IMR-90 (cell line): Measurements from ENCODE around the gene PDIA4. TPM values are rescaled to one million over a fixed set of nuclear protein-coding genes. Genes with fewer than 3 reads are reported as not detected.

Experiments
- ATAC-seq: fragments of 200-7000 bp; cut with Tn5 transposase; 2 replicates; pipeline ENCODE4 v1.9.1; 2020; ENCODE audit warnings: low read depth, mild to moderate bottlenecking, moderate library complexity
- BruUV-seq: library from RNA; stranded (reverse); fragments of 400-500 nt; replicated peaks from 2 replicates; lab custom pipeline; 2021; lab: Mats Ljungman, UMichigan
- CTCF ChIA-PET: fragments of 300-600 bp; formaldehyde crosslinking; extraction: SDS; loops from one replicate; lab custom pipeline; 2021; ENCODE audit warnings: antibody characterized with exemption; lab: Yijun Ruan, JAX
- POLR2A ChIA-PET: fragments of 300-600 bp; sonication (Branson Sonifier 250); formaldehyde crosslinking; loops from one replicate; lab custom pipeline; 2022; ENCODE audit warnings: antibody characterized with exemption; ENCODE audit not compliant: unreplicated experiment; lab: Charles Lee
- DNase-seq: peaks from one replicate; pipeline ENCODE4 v3.0.0; 2013
- H2AFZ ChIP-seq: replicated peaks from 2 replicates; pipeline ENCODE3; 2013; ENCODE audit warnings: low read length, mild to moderate bottlenecking; ENCODE audit not compliant: poor library complexity
- H2AK5ac ChIP-seq: 2 replicates; pipeline ENCODE4 v1.6.1; 2013; ENCODE audit warnings: low read depth, low read length, inconsistent platforms
- H2AK9ac ChIP-seq: replicated peaks from 2 replicates; pipeline ENCODE3; 2013; ENCODE audit warnings: mild to moderate bottlenecking, low read depth, low read length, moderate library complexity; ENCODE audit not compliant: poor library complexity
- H2BK120ac ChIP-seq: 2 replicates; pipeline ENCODE4 v1.6.1; 2013; ENCODE audit warnings: low read depth, low read length, inconsistent platforms
- H2BK15ac ChIP-seq: 3 replicates; pipeline ENCODE4 v1.6.1; 2013; ENCODE audit warnings: low read depth, low read length, inconsistent platforms
- H2BK20ac ChIP-seq: 2 replicates; pipeline ENCODE4 v1.6.1; 2013; ENCODE audit warnings: low read depth, mild to moderate bottlenecking, inconsistent platforms, low read length, moderate library complexity
- H2BK5ac ChIP-seq: 2 replicates; pipeline ENCODE4 v1.6.1; 2013; ENCODE audit warnings: mild to moderate bottlenecking, low read depth, low read length, inconsistent platforms; ENCODE audit not compliant: poor library complexity, severe bottlenecking
- H3K14ac ChIP-seq: replicated peaks from 2 replicates; pipeline ENCODE4 v1.6.1; 2013; ENCODE audit warnings: low read depth, low read length, inconsistent platforms
- H3K18ac ChIP-seq: 2 replicates; pipeline ENCODE4 v1.6.1; 2013; ENCODE audit warnings: low read depth, low read length, control low read depth
- H3K23ac ChIP-seq: 2 replicates; pipeline ENCODE4 v1.6.1; 2013; ENCODE audit warnings: low read depth, low read length, inconsistent platforms
- H3K27ac ChIP-seq: 2 replicates; pipeline ENCODE4 v1.5.1; 2013; ENCODE audit warnings: mild to moderate bottlenecking, control low read depth, low read length; ENCODE audit not compliant: insufficient read depth
- H3K27me3 ChIP-seq: 2 replicates; pipeline ENCODE4 v1.6.1; 2013; ENCODE audit warnings: low read length; ENCODE audit not compliant: control insufficient read depth, insufficient read depth
- H3K36me3 ChIP-seq: 2 replicates; pipeline ENCODE4 v1.6.1; 2013; ENCODE audit warnings: low read length, mixed read lengths; ENCODE audit not compliant: control insufficient read depth, insufficient read depth
- H3K4ac ChIP-seq: 2 replicates; pipeline ENCODE4 v1.6.1; 2013; ENCODE audit warnings: low read depth, low read length, inconsistent platforms
- H3K4me1 ChIP-seq: 2 replicates; pipeline ENCODE4 v1.6.1; 2013; ENCODE audit warnings: low read length, mixed read lengths; ENCODE audit not compliant: control insufficient read depth, insufficient read depth
- H3K4me2 ChIP-seq: 2 replicates; pipeline ENCODE4 v1.6.1; 2013; ENCODE audit warnings: low read depth, mild to moderate bottlenecking, control low read depth, low read length, moderate library complexity
- H3K4me3 ChIP-seq: 2 replicates; pipeline ENCODE4 v1.5.1; 2013; ENCODE audit warnings: low read depth, mild to moderate bottlenecking, control low read depth, low read length, moderate library complexity; ENCODE audit not compliant: insufficient read depth
- H3K56ac ChIP-seq: 2 replicates; pipeline ENCODE4 v1.6.1; 2013; ENCODE audit warnings: low read length, inconsistent platforms; ENCODE audit not compliant: insufficient read depth; ENCODE audit errors: extremely low read depth
- H3K79me1 ChIP-seq, 2 experiments: 2 replicates each; pipeline ENCODE4 v1.6.1; 2013; ENCODE audit warnings: low read length in 2 of 2, inconsistent platforms in 1 of 2, low read depth in 1 of 2
- H3K9ac ChIP-seq: 2 replicates; pipeline ENCODE4 v1.6.1; 2013; ENCODE audit warnings: low read depth, low read length, control low read depth
- H3K9me1 ChIP-seq: 2 replicates; pipeline ENCODE4 v1.6.1; 2013; ENCODE audit warnings: low read length, inconsistent platforms; ENCODE audit not compliant: insufficient read depth
- H3K9me3 ChIP-seq: 2 replicates; pipeline ENCODE4 v1.6.1; 2013; ENCODE audit warnings: low read length; ENCODE audit not compliant: control insufficient read depth, insufficient read depth
- H4K20me1 ChIP-seq: 2 replicates; pipeline ENCODE4 v1.6.1; 2013; ENCODE audit warnings: low read length, inconsistent platforms; ENCODE audit not compliant: insufficient read depth
- H4K5ac ChIP-seq: 2 replicates; pipeline ENCODE4 v1.6.1; 2013; ENCODE audit warnings: mild to moderate bottlenecking, low read depth, low read length, control low read depth
- H4K8ac ChIP-seq, 2 experiments: 2 replicates each; pipeline ENCODE4 v1.6.1; 2013; ENCODE audit warnings: low read depth in 2 of 2, low read length in 2 of 2, control low read depth in 1 of 2, inconsistent platforms in 1 of 2
- H4K91ac ChIP-seq: 2 replicates; pipeline ENCODE4 v1.6.1; 2013; ENCODE audit warnings: low read depth, low read length, inconsistent platforms; ENCODE audit not compliant: insufficient read depth
- BHLHE40 ChIP-seq: fragments of 150-350 bp; IDR thresholded peaks from 2 replicates; pipeline ENCODE4 v1.6.1; 2016; ENCODE audit warnings: mild to moderate bottlenecking, low read depth, low read length
- CEBPB ChIP-seq: IDR thresholded peaks from 2 replicates; pipeline ENCODE4 v1.6.1; 2012; ENCODE audit warnings: low read depth, low read length, improper control_type of control experiment
- CHD1 ChIP-seq: IDR thresholded peaks from 2 replicates; pipeline ENCODE4 v1.6.1; 2012; ENCODE audit warnings: low read depth, low read length, improper control_type of control experiment
- FOS ChIP-seq: fragments of 150-350 bp; IDR thresholded peaks from 2 replicates; pipeline ENCODE4 v1.6.1; 2016; ENCODE audit warnings: low read depth, low read length
- MAFK ChIP-seq: IDR thresholded peaks from 2 replicates; pipeline ENCODE4 v1.6.1; 2012; ENCODE audit warnings: low read depth, low read length, improper control_type of control experiment
- MAZ ChIP-seq: IDR thresholded peaks from 2 replicates; pipeline ENCODE4 v1.6.1; 2012; ENCODE audit warnings: low read depth, mild to moderate bottlenecking, low read length, improper control_type of control experiment, moderate library complexity, borderline replicate concordance
- NFE2L2 ChIP-seq: fragments of 150-350 bp; IDR thresholded peaks from 2 replicates; pipeline ENCODE4 v1.6.1; 2016; ENCODE audit warnings: low read depth, mild to moderate bottlenecking, low read length
- POLR2A ChIP-seq: IDR thresholded peaks from 2 replicates; pipeline ENCODE4 v1.6.1; 2012; ENCODE audit warnings: mild to moderate bottlenecking, low read depth, low read length
- RAD21 ChIP-seq: IDR thresholded peaks from 2 replicates; pipeline ENCODE4 v1.6.1; 2012; ENCODE audit warnings: low read length, improper control_type of control experiment
- RCOR1 ChIP-seq: IDR thresholded peaks from 2 replicates; pipeline ENCODE4 v1.6.1; 2012; ENCODE audit warnings: mild to moderate bottlenecking, low read length, improper control_type of control experiment; ENCODE audit not compliant: insufficient replicate concordance
- RFX5 ChIP-seq: IDR thresholded peaks from 2 replicates; pipeline ENCODE4 v1.8.0; 2012; ENCODE audit warnings: low read depth, mild to moderate bottlenecking, low read length, moderate library complexity
- SMC3 ChIP-seq: fragments of 150-350 bp; IDR thresholded peaks from 2 replicates; pipeline ENCODE4 v1.6.1; 2016; ENCODE audit warnings: low read depth, mild to moderate bottlenecking, antibody characterized with exemption, low read length, moderate library complexity
- WGBS, 2 experiments: methylation state at CpG; one replicate each; pipeline versions ENCODE4 v1.1.5 to v1.1.7; 2013; ENCODE audit warnings: missing lambda C conversion rate in 2 of 2; ENCODE audit not compliant: insufficient read length in 1 of 2; ENCODE audit errors: extremely low coverage in 2 of 2; 5-methylcytosine and 5-hydroxymethylcytosine counted together
- dilution Hi-C: fragments of 300-500 bp; cut with HindIII; formaldehyde crosslinking; loops from one replicate; pipeline ENCODE4 v1.14.3; 2018; ENCODE audit warnings: low sequenced_read_pairs; ENCODE audit not compliant: unreplicated experiment
- in situ Hi-C: fragments of 300-500 bp; cut with MboI; formaldehyde crosslinking; loops from 3 replicates; pipeline ENCODE4 v1.14.3; 2019; ENCODE audit warnings: low sequenced_read_pairs, inconsistent platforms, mixed read lengths
- intact Hi-C: fragments of 100-400 bp; cut with micrococcal nuclease; formaldehyde crosslinking; loops from 2 replicates; pipeline ENCODE4 v1.10.0; 2022
- polyA plus RNA-seq, 3 experiments: library from polyadenylated mRNA; depleted of rRNA; stranded (reverse); fragments of >200 nt; gene quantifications; 2 replicates each; pipeline ENCODE4 v1.2.3, GENCODE V29; 2012; ENCODE audit warnings: low replicate concordance in 1 of 3
- total RNA-seq: library from RNA; depleted of rRNA; stranded (reverse); fragments of >200 nt; gene quantifications from 2 replicates; pipeline ENCODE4 v1.2.3, GENCODE V29; 2012
- TF ChIP-seq, protein P1 (sequence below): conservative IDR thresholded peaks from 2 replicates; pipeline ENCODE4 v1.5.1; 2012; ENCODE audit warnings: mild to moderate bottlenecking, low read depth, low read length, improper control_type of control experiment
- TF ChIP-seq, protein P2 (sequence below): fragments of 150-350 bp; IDR thresholded peaks from 2 replicates; pipeline ENCODE4 v1.6.1; 2016; ENCODE audit warnings: low read depth, mild to moderate bottlenecking, low read length, moderate library complexity, borderline replicate concordance

Gene PDIA4
- total and polyA plus RNA-seq, 2 of the 4 experiments (the other 2 are of a cell fraction), result 241 to 304 TPM

DNA sequence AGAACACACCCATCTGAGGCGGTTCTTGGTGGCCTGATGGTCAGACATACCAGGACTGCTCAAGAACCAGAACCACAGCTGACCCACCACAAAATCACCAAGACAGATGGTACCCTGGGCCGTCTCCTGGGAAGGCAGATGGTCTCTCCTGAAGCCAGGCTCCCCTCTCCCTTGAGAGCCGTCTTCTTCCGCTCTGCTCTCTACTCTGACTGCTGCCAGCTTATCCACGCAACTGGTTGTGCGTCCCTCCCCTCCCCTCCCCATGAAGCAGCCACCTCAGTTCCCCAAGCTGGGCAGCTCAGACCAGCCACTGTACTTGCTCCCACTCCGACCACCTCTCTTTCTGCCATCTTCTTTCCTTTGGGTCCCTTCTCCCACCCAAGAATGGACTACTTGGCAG lies 14.0 kb downstream of the PDIA4 start:
- CTCF ChIA-PET, result interaction anchor here (1.1 kb wide), 1 partner anchor 52 kb away, joined by 3 read pairs; no protein-coding TSS in a partner anchor
- ATAC-seq, result no peak

More for the DNA sequence above, 14.0 kb downstream of the PDIA4 start:
- Histone ChIP-seq H3K36me3 (peaks cover 71% of the 10 kb centered on the region), H2BK15ac (no peak overlapping the region), H3K27ac (no peak overlapping the region), H3K4me1 (no peaks in the 10 kb centered on the region), H2AK5ac (no peak overlapping the region), H3K4ac (no peak overlapping the region), H3K9ac (no peak overlapping the region), H3K4me3 (no peak overlapping the region), H3K9me3 (no peaks in the 10 kb centered on the region), H3K23ac (no peak overlapping the region), H4K5ac (no peak overlapping the region), H3K14ac (no peak overlapping the region), H3K79me1 (peaks cover 7 to 30% of the 10 kb centered on the region in 2 experiments), H2AFZ (no peak overlapping the region), H2BK5ac (no peak overlapping the region), H3K18ac (no peak overlapping the region), H2BK20ac (no peak overlapping the region), H3K56ac (no peak overlapping the region), H4K20me1 (no peaks in the 10 kb centered on the region), H4K8ac (no peak overlapping the region), H2AK9ac (no peak overlapping the region), H3K4me2 (no peak overlapping the region), H3K9me1 (no peaks in the 10 kb centered on the region), H3K27me3 (no peaks in the 10 kb centered on the region), H4K91ac (no peak overlapping the region), H2BK120ac (no peak overlapping the region)
- dilution Hi-C loops, result no loop called here
- BruUV-seq, result no TSS peak
- POLR2A ChIA-PET, result interaction anchor here (0.6 kb wide), 1 partner anchor 293 kb away, joined by 4 read pairs; no protein-coding TSS in a partner anchor
- WGBS, 2 experiments, result 100% methylated on average over 4 of the region's 7 CpGs; no CpG with 5 or more reads in 1 of the 2 experiments
- TF ChIP-seq NFE2L2 (no peak), FOS (no peak), POLR2A (no peak), BHLHE40 (no peak), CHD1 (no peak), RAD21 (no peak), RFX5 (no peak), CEBPB (no peak), MAFK (no peak), SMC3 (no peak), MAZ (no peak), RCOR1 (no peak)
- TF ChIP-seq, protein P1, sequence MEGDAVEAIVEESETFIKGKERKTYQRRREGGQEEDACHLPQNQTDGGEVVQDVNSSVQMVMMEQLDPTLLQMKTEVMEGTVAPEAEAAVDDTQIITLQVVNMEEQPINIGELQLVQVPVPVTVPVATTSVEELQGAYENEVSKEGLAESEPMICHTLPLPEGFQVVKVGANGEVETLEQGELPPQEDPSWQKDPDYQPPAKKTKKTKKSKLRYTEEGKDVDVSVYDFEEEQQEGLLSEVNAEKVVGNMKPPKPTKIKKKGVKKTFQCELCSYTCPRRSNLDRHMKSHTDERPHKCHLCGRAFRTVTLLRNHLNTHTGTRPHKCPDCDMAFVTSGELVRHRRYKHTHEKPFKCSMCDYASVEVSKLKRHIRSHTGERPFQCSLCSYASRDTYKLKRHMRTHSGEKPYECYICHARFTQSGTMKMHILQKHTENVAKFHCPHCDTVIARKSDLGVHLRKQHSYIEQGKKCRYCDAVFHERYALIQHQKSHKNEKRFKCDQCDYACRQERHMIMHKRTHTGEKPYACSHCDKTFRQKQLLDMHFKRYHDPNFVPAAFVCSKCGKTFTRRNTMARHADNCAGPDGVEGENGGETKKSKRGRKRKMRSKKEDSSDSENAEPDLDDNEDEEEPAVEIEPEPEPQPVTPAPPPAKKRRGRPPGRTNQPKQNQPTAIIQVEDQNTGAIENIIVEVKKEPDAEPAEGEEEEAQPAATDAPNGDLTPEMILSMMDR, result no peak
- TF ChIP-seq, protein P2, sequence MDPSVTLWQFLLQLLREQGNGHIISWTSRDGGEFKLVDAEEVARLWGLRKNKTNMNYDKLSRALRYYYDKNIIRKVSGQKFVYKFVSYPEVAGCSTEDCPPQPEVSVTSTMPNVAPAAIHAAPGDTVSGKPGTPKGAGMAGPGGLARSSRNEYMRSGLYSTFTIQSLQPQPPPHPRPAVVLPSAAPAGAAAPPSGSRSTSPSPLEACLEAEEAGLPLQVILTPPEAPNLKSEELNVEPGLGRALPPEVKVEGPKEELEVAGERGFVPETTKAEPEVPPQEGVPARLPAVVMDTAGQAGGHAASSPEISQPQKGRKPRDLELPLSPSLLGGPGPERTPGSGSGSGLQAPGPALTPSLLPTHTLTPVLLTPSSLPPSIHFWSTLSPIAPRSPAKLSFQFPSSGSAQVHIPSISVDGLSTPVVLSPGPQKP, result no peak
- DNase-seq, result no peak
- intact Hi-C loops, result no loop called here
- in situ Hi-C loops, result no loop called here
